CD4-positive, alpha-beta T cell (primary cell): Measurements from ENCODE around the gene ABCC6. TPM values are rescaled to one million over a fixed set of nuclear protein-coding genes. Genes with fewer than 3 reads are reported as not detected.
"Not testable (repeated sequence)": the region's sequence is repeated elsewhere in the genome, so short reads cannot be mapped to it uniquely, and the experiment has no call there.

ENCODE experiments used
- ATAC-seq: fragments of 200-7000 bp; cut with Tn5 transposase; one replicate; pipeline ENCODE4 v1.10.0; 2022; ENCODE audit warnings: mild to moderate bottlenecking; ENCODE audit not compliant: poor library complexity
- CTCF ChIA-PET: fragments of 350-600 bp; sonication (Branson Sonifier 250); formaldehyde crosslinking; loops from one replicate; lab custom pipeline; 2021; ENCODE audit warnings: antibody characterized with exemption, inconsistent platforms; lab: Charles Lee
- POLR2A ChIA-PET: fragments of 350-600 bp; sonication (Branson Sonifier 250); formaldehyde crosslinking; loops from one replicate; lab custom pipeline; 2021; ENCODE audit warnings: antibody characterized with exemption, inconsistent platforms; lab: Charles Lee
- DNase-seq, 14 experiments: peaks; one replicate each; pipeline ENCODE4 v3.0.0-alpha.2; 2013 to 2020; ENCODE audit warnings: mixed read lengths in 2 of 14
- H3K27ac ChIP-seq, 2 donors: one replicate each; pipeline versions ENCODE4 v1.5.1 to v1.7.0; 2013; ENCODE audit warnings: low read length in 2 of 2, low read depth in 1 of 2, mild to moderate bottlenecking in 1 of 2
- H3K27me3 ChIP-seq, 2 experiments: 1 replicate in 1 of 2; 2 replicates in 1 of 2; pipeline versions ENCODE4 v1.6.1 to v1.7.0; 2013; ENCODE audit warnings: low read length in 2 of 2, control low read depth in 1 of 2, mild to moderate bottlenecking in 1 of 2, moderate library complexity in 1 of 2; ENCODE audit not compliant: insufficient read depth in 2 of 2, control insufficient read depth in 1 of 2
- H3K36me3 ChIP-seq: one replicate; pipeline ENCODE4 v1.6.1; 2013; ENCODE audit warnings: low read length, control low read depth; ENCODE audit not compliant: insufficient read depth
- H3K4me1 ChIP-seq: one replicate; pipeline ENCODE4 v1.6.1; 2013; ENCODE audit warnings: low read length, control low read depth; ENCODE audit not compliant: insufficient read depth
- H3K4me3 ChIP-seq: one replicate; pipeline ENCODE4 v1.5.1; 2013; ENCODE audit warnings: mild to moderate bottlenecking, low read length, moderate library complexity
- H3K9me3 ChIP-seq, 2 experiments: 1 replicate in 1 of 2; 2 replicates in 1 of 2; pipeline versions ENCODE4 v1.6.1 to v1.7.0; 2013; ENCODE audit warnings: low read length in 2 of 2, mild to moderate bottlenecking in 2 of 2, control low read depth in 1 of 2, moderate library complexity in 1 of 2; ENCODE audit not compliant: control insufficient read depth in 1 of 2, insufficient read depth in 1 of 2
- H3K27ac Mint-ChIP-seq: one replicate; pipeline ENCODE4 v1.8.0; 2020; ENCODE audit warnings: mixed read lengths
- H3K27me3 Mint-ChIP-seq: one replicate; pipeline ENCODE4 v1.8.0; 2021; ENCODE audit warnings: mixed read lengths
- H3K36me3 Mint-ChIP-seq: one replicate; pipeline ENCODE4 v1.8.0; 2021; ENCODE audit warnings: low read depth, mixed read lengths
- H3K4me1 Mint-ChIP-seq: one replicate; pipeline ENCODE4 v1.8.0; 2021; ENCODE audit warnings: low read depth, mixed read lengths
- H3K4me3 Mint-ChIP-seq: one replicate; pipeline ENCODE4 v1.8.0; 2020; ENCODE audit warnings: mild to moderate bottlenecking, mixed read lengths
- H3K9me3 Mint-ChIP-seq: one replicate; pipeline ENCODE4 v1.8.0; 2020; ENCODE audit warnings: mixed read lengths
- intact Hi-C, 2 experiments: fragments of 100-400 bp; cut with DNase I in 1 of 2; cut with micrococcal nuclease in 1 of 2; formaldehyde crosslinking; loops; one replicate each; pipeline versions ENCODE4 v1.15.1 to v1.9.0; 2023 to 2025; cut with DNase I, micrococcal nuclease
- total RNA-seq, 174 experiments: library from RNA in 2 of 174; stranded (reverse) in 2 of 174; gene quantifications; one replicate each; pipeline ENCODE4 v1.2.3 and lab custom pipeline; 2021 to 2026

The ABCC6 gene
- total RNA-seq, 2 experiments from 2014 or later: not detected

DNA sequence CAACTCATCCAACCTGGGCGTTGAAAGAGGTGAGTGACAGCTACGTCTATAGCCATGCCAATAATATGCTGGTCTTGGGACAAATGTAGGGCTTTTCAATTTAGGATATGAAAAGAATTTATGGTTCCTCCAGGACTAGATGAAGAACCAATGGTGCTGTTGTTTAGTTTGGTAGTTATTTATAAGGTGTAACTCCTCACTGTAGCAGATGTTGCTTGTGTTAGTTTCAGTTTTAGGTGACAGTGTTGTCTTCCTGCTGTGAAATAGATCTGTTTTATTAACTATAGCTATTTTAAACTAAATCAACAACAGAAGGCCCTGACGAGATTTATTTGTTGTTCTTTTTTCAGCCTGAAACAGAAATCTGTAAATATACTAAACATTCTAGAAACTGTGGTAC, 24.1 kb upstream of the ABCC6 start:
- H3K4me1 ChIP-seq, H3K27me3 Mint-ChIP-seq, POLR2A ChIA-PET, H3K27me3 ChIP-seq, H3K27ac Mint-ChIP-seq, CTCF ChIA-PET, intact Hi-C loops, H3K36me3 ChIP-seq, ATAC-seq, H3K9me3 Mint-ChIP-seq, DNase-seq, H3K27ac ChIP-seq, H3K4me1 Mint-ChIP-seq, H3K36me3 Mint-ChIP-seq, H3K9me3 ChIP-seq, H3K4me3 Mint-ChIP-seq, H3K4me3 ChIP-seq: not testable (repeated sequence)

DNA sequence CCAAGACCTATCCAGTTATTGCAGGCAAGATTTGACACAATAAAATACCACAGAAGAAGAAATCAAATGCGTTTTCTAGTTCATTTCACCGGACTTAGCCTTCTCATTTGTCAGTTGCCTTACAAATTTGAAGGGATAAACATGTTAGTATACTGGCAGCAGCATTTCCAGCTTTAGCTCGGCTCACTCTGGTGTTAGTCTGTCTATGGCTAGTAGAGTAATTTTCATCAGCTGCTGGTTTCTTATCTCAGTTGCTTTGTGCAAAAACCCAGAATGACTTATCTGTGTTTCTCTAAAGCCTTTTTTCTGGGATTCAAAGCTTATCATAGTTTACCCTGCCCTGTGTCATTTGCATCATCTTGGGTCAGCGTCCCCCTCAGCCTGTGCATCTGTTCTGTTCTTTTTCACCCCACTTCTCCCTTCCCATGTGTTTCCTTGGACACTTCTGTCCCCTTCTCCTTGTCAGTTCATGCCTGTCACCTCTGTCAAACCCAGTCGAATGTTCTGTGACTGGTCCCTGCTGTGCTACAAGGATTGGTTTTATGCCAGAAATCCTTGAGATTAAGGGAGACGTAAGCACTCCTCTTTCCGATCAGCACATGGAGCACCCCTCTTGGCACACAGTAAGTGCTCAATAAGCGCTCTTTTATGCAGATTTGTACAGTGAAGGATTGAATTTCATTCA, 23.4 kb upstream of the ABCC6 start:
- H3K4me1 Mint-ChIP-seq, ATAC-seq, H3K27ac ChIP-seq, H3K36me3 ChIP-seq, H3K9me3 Mint-ChIP-seq, H3K4me1 ChIP-seq, H3K9me3 ChIP-seq, H3K4me3 Mint-ChIP-seq, H3K27ac Mint-ChIP-seq, DNase-seq, POLR2A ChIA-PET, H3K27me3 Mint-ChIP-seq, CTCF ChIA-PET, H3K27me3 ChIP-seq, H3K4me3 ChIP-seq, H3K36me3 Mint-ChIP-seq, intact Hi-C loops: not testable (repeated sequence)

DNA sequence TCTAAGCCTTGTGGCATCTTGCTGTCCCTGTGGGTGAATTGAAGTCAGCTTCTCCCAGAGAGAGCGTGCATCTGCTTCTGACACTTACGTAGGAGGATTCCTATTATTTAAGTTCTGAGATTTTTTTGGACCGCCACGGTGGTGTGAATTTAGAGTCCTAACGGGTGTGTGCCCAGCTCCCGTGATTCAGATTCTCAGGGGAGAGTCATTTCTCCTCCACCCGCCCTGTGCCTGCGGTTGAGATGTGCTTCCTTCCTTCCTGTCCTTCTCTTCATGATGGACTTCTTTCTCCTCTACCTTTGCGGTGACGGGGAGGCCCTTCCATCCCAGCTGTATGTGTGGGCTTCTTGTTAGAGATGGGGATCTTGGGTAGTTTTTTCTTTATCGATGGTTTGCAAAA, 20.6 kb upstream of the ABCC6 start:
- H3K4me1 Mint-ChIP-seq, H3K27me3 ChIP-seq, H3K27me3 Mint-ChIP-seq, POLR2A ChIA-PET, intact Hi-C loops, H3K27ac ChIP-seq, DNase-seq, H3K9me3 Mint-ChIP-seq, H3K27ac Mint-ChIP-seq, CTCF ChIA-PET, H3K4me3 ChIP-seq, H3K9me3 ChIP-seq, ATAC-seq, H3K4me1 ChIP-seq, H3K36me3 ChIP-seq, H3K4me3 Mint-ChIP-seq, H3K36me3 Mint-ChIP-seq: not testable (repeated sequence)

DNA sequence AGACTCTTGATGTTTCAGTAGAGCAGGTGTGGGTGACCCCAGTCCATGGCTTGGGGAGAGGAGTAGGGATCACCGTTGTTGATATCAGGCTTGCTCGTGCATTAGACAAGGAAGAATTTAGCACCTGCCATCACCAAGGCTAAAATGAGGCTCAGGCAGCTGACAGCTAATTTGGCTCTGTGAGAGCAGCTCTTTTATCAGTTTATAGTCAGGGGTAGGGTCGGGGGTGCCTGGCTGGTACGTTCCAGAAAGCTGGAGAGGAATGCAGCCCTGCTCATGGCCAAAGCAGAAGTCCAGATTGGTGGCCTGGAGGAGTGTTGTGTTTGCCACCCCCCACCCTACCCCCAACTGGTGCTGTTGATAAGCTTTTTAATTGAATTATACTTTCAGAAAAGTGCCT, 17.4 kb upstream of the ABCC6 start:
- DNase-seq, H3K4me1 ChIP-seq, H3K27me3 ChIP-seq, H3K9me3 Mint-ChIP-seq, POLR2A ChIA-PET, intact Hi-C loops, H3K4me1 Mint-ChIP-seq, CTCF ChIA-PET, H3K36me3 ChIP-seq, H3K9me3 ChIP-seq, H3K36me3 Mint-ChIP-seq, H3K27me3 Mint-ChIP-seq, H3K4me3 Mint-ChIP-seq, ATAC-seq, H3K27ac Mint-ChIP-seq, H3K4me3 ChIP-seq, H3K27ac ChIP-seq: not testable (repeated sequence)

DNA sequence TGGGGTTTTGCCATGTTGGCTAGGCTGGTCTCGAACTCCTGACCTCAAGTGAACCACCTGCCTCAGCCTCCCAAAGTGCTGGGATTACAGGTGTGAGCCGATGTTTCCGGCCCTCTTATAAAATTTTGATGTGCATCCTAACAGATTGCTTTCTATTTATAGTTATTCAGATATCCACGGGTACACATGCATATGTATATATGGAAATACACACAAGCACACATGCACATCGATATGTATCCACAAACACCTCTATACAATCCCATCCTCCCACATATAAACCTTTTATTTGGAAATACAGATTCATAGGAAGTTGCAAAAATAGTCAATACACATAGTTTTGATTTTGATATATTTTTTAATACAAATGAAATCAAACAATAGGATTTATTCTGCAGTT, 14.4 kb upstream of the ABCC6 start:
- CTCF ChIA-PET: not testable (repeated sequence)

DNA sequence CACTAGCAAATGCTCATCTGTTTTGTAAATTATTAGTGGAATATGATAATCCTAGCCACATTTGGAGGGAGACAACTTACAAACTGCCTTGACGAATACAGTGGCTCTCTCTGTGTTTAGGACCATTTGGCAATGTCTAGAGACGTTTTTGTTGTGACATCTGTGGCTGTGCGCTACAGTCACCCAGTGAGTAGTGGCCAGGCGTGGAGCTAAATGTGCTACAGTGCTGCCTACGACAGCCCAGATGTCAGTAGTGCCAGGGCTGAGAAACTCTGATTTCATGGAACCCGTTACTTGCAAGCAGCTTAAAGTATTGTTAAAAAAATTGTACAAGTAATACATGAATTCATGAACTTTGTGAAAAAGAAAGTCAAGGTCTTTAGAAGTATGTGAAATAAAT, 13.8 kb upstream of the ABCC6 start:
- H3K36me3 Mint-ChIP-seq: peaks cover 13% of the 10 kb centered on the region
- intact Hi-C loops: not testable (repeated sequence)

More for the DNA sequence above, 14.4 kb upstream of the ABCC6 start:
- H3K9me3 ChIP-seq, ATAC-seq, H3K27me3 Mint-ChIP-seq, H3K4me1 Mint-ChIP-seq, H3K27ac Mint-ChIP-seq, H3K4me1 ChIP-seq, H3K27ac ChIP-seq, H3K36me3 Mint-ChIP-seq, H3K27me3 ChIP-seq, POLR2A ChIA-PET, DNase-seq, H3K4me3 Mint-ChIP-seq, intact Hi-C loops, H3K9me3 Mint-ChIP-seq, H3K4me3 ChIP-seq, H3K36me3 ChIP-seq: not testable (repeated sequence)

DNA sequence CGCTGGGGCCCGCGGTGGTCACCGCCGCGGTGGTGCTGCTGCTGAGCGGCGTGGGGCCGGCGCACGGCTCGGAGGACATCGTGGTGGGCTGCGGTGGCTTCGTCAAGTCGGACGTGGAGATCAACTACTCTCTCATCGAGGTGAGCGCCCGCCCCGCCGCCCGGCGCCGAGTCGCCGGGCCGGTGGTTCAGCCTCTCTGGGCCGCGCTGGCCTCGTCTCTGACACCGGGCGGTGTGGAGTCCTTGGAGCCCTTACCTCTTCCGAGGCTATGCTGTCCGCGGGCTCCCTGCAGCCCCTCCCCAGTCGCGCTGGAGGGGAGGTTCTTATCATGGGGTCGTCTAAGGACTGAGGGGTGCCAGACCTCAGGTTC, 9.4 kb upstream of the ABCC6 start:
- intact Hi-C loops: not testable (repeated sequence)

More for the DNA sequence above, 13.8 kb upstream of the ABCC6 start:
- H3K4me1 ChIP-seq, H3K9me3 ChIP-seq, H3K27ac Mint-ChIP-seq, H3K27me3 Mint-ChIP-seq, H3K27ac ChIP-seq, H3K4me3 ChIP-seq, DNase-seq, H3K9me3 Mint-ChIP-seq, ATAC-seq, CTCF ChIA-PET, POLR2A ChIA-PET, H3K4me3 Mint-ChIP-seq, H3K27me3 ChIP-seq, H3K36me3 ChIP-seq: not testable (repeated sequence)
- peaks cover 13% of the 10 kb centered on the region for H3K4me1 Mint-ChIP-seq

More for the DNA sequence above, 9.4 kb upstream of the ABCC6 start:
- Mint-ChIP-seq H3K36me3 (peaks cover 13% of the 10 kb centered on the region), H3K4me1 (peaks cover 13% of the 10 kb centered on the region), H3K27ac (peak overlapping the region; percentile 71)
- H3K36me3 ChIP-seq, POLR2A ChIA-PET, H3K4me3 ChIP-seq, H3K9me3 Mint-ChIP-seq, H3K9me3 ChIP-seq, H3K27ac ChIP-seq, DNase-seq, H3K4me3 Mint-ChIP-seq, CTCF ChIA-PET, H3K27me3 ChIP-seq, H3K4me1 ChIP-seq, H3K27me3 Mint-ChIP-seq: not testable (repeated sequence)
- peak; percentile 26 for ATAC-seq
